ENCODE data around the gene PPP1R3F.
"Not testable (repeated sequence)": the region's sequence is repeated elsewhere in the genome, so short reads cannot be mapped to it uniquely, and the experiment has no call there.

- not testable (repeated sequence) for TF ChIP-seq CTCF (IDR thresholded peaks at IDR 0.05; ENCODE audit: borderline replicate concordance, extremely low read depth, low read length, poor library complexity, severe bottlenecking); EZH2 (IDR thresholded peaks at IDR 0.05; ENCODE audit: borderline replicate concordance, low read depth, low read length, severe bottlenecking)
Observed at GRCh38 chrX:49331841-49332240, 62.2 kb downstream of the PPP1R3F start.
